Thoracic aorta (tissue), 2 donors: ENCODE measurements around the gene SPTBN5. TPM values are rescaled to one million over a fixed set of nuclear protein-coding genes. Genes with fewer than 3 reads are reported as not detected.

ENCODE experiments used
- ATAC-seq: fragments of 150-250 bp; one replicate; pipeline ENCODE4 v1.8.0; 2017; ENCODE audit warnings: low read depth; ENCODE audit not compliant: insufficient number of reproducible peaks, low FRiP score
- DNase-seq: peaks from one replicate; pipeline ENCODE4 v3.0.0-alpha.2; 2020; ENCODE audit warnings: low spot score
- H3K27ac ChIP-seq, 2 donors: fragments of 200-600 bp; sonication (generic); 1 replicate in 1 of 2; 2 replicates in 1 of 2; pipeline ENCODE4 v1.5.1; 2016; ENCODE audit warnings: mild to moderate bottlenecking in 2 of 2, moderate library complexity in 2 of 2
- H3K27me3 ChIP-seq: fragments of 200-600 bp; sonication (generic); replicated peaks from 2 replicates; pipeline ENCODE4 v1.6.0; 2016; ENCODE audit warnings: mild to moderate bottlenecking; ENCODE audit not compliant: insufficient read depth
- H3K36me3 ChIP-seq: fragments of 200-600 bp; sonication (generic); one replicate; pipeline ENCODE4 v1.5.1; 2016
- H3K4me1 ChIP-seq, 2 donors: fragments of 200-600 bp; sonication (generic); 1 replicate in 1 of 2; 2 replicates in 1 of 2; pipeline versions ENCODE4 v1.5.1 to v1.6.0; 2016; ENCODE audit warnings: low read depth in 2 of 2, mild to moderate bottlenecking in 1 of 2; ENCODE audit not compliant: control insufficient read depth in 1 of 2
- H3K4me3 ChIP-seq: fragments of 200-600 bp; sonication (generic); 2 replicates; pipeline ENCODE4 v1.5.1; 2016; ENCODE audit warnings: mild to moderate bottlenecking
- H3K9me3 ChIP-seq: fragments of 200-600 bp; sonication (generic); 2 replicates; pipeline ENCODE4 v1.5.1; 2016
- CTCF ChIP-seq: fragments of 200-600 bp; sonication (generic); IDR thresholded peaks from one replicate; pipeline ENCODE4 v1.5.1; 2019; ENCODE audit warnings: antibody characterized with exemption
- total RNA-seq, 2 donors: library from RNA; depleted of rRNA; stranded (reverse); fragments of >200 nt; gene quantifications; one replicate each; pipeline versions ENCODE4 v1.1.0 to v1.2.3, GENCODE V29; 2016

SPTBN5 gene
- total RNA-seq, 2 donors from 2014 or later, result 1.3 to 3.9 TPM

GRCh38 chr15:41892621-41893421 is 1.0 kb downstream of the SPTBN5 start:
- Histone ChIP-seq H3K4me1 (peaks cover 7 to 20% of the 10 kb centered on the region in 2 donors), H3K4me3 (no peak overlapping the region), H3K9me3 (no peaks in the 10 kb centered on the region), H3K27ac (no peak overlapping the region), H3K36me3 (no peaks in the 10 kb centered on the region), H3K27me3 (no peaks in the 10 kb centered on the region)
- DNase-seq (no peak), ATAC-seq (no peak)
- TF ChIP-seq CTCF, result no peak

GRCh38 chr15:41891946-41892345 is 1.9 kb downstream of the SPTBN5 start:
- H3K4me1 ChIP-seq, result peaks cover 7 to 20% of the 10 kb centered on the region in 2 donors
- ATAC-seq, result no peak
- H3K4me3 ChIP-seq, result no peak overlapping the region
- no peak for TF ChIP-seq CTCF
- H3K27ac ChIP-seq, result no peak overlapping the region
- no peaks in the 10 kb centered on the region for H3K9me3 ChIP-seq
- DNase-seq, result no peak
- no peaks in the 10 kb centered on the region for H3K36me3 ChIP-seq
- H3K27me3 ChIP-seq, result no peaks in the 10 kb centered on the region

- Histone ChIP-seq H3K36me3 (no peaks in the 10 kb centered on the region), H3K27ac (no peak overlapping the region), H3K9me3 (no peaks in the 10 kb centered on the region), H3K4me3 (no peak overlapping the region), H3K4me1 (peaks cover 7 to 20% of the 10 kb centered on the region in 2 donors), H3K27me3 (no peaks in the 10 kb centered on the region)
- no peak for TF ChIP-seq CTCF
- ATAC-seq, result no peak
- no peak for DNase-seq
These were observed 2.6 kb downstream of the SPTBN5 start for GRCh38 chr15:41891226-41891625.

- Histone ChIP-seq H3K9me3 (no peaks in the 10 kb centered on the region), H3K27me3 (no peaks in the 10 kb centered on the region), H3K4me1 (peaks cover 7 to 17% of the 10 kb centered on the region in 2 donors), H3K36me3 (no peaks in the 10 kb centered on the region), H3K4me3 (no peak overlapping the region), H3K27ac (no peak overlapping the region)
- no peak for TF ChIP-seq CTCF
- ATAC-seq (no peak), DNase-seq (no peak)
These were observed 3.7 kb downstream of the SPTBN5 start for GRCh38 chr15:41890050-41890690.

GRCh38 chr15:41888662-41889253 is 5.1 kb downstream of the SPTBN5 start:
- no peak for ATAC-seq

More at GRCh38 chr15:41888662-41889253, 5.1 kb downstream of the SPTBN5 start:
- H3K27ac ChIP-seq, result no peak overlapping the region
- TF ChIP-seq CTCF, result no peak
- H3K9me3 ChIP-seq, result no peaks in the 10 kb centered on the region
- H3K4me3 ChIP-seq, result no peak overlapping the region
- peaks cover 0 to 3% of the 10 kb centered on the region in 2 donors for H3K4me1 ChIP-seq
- H3K27me3 ChIP-seq, result no peaks in the 10 kb centered on the region
- no peaks in the 10 kb centered on the region for H3K36me3 ChIP-seq
- no peak for DNase-seq
